Measurements from ENCODE around the gene BMP7. TPM values are rescaled to one million over a fixed set of nuclear protein-coding genes. Genes with fewer than 3 reads are reported as not detected.

The BMP7 gene
- total and polyA plus RNA-seq, 2 of the 13 experiments (the other 11 are each of a cell fraction or from before 2014, with no cell fraction given), result not detected

DNA sequence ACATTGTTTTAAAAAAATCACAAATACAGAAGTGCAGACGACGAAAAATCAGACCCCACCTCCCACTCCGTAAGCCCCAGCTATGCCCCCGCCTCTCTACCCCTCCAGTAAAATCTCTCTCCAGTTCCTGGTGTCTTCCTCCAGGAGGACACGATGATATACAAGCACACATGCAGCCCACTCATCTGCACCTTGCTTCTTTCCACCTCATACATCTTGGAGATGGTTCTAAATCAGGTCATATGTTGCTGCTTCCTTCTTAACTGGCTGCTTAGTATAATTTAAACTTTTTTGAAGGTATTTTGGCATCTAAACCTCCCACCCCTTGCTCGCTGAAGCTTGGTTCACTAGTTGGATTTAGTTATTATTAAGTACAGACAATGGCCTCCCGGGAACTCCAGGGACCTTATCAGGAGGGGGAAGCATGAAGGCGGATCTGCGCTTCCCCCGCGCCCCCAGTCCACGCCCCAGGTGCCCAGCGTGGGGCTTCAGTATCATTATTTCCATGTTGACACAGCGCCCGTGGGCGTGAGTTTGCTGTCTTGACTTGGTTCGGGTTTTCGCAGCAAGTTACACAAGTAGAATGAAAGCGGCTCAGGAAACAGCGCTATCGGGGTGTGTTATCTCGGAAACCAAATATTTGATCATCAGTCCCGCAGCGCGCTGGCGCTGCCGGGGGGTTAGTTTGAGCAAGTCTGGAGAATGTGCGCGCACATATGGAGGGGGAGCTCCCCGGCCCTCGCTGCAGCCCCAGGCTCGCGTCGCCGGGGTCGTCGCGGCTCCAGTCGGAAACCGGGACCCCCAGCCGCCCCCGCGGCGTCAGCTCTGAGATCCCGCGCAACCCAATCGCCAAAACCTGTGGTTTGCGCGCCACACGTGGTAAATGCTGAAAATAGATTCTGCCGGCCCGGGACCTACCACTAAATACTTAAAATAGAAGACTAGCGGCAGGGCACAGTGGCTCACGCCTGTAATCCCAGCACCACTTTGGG, 2.3 kb downstream of the BMP7 start (continued):
- TF ChIP-seq AGO1 (IDR thresholded peaks at IDR 0.05; ENCODE audit: low read depth, low read length, poor library complexity, severe bottlenecking), result no peak
- TF ChIP-seq, protein P1, sequence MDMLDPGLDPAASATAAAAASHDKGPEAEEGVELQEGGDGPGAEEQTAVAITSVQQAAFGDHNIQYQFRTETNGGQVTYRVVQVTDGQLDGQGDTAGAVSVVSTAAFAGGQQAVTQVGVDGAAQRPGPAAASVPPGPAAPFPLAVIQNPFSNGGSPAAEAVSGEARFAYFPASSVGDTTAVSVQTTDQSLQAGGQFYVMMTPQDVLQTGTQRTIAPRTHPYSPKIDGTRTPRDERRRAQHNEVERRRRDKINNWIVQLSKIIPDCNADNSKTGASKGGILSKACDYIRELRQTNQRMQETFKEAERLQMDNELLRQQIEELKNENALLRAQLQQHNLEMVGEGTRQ (IDR thresholded peaks at IDR 0.05; ENCODE audit: low read depth, low read length), result no peak
- TF ChIP-seq, protein P1 (CRISPR knock-in tag; IDR thresholded peaks at IDR 0.05; ENCODE audit: borderline replicate concordance), result no peak
- TF ChIP-seq GLI4 (CRISPR knock-in tag; IDR thresholded peaks at IDR 0.05; ENCODE audit: borderline replicate concordance), result no peak
- TF ChIP-seq, protein P2, sequence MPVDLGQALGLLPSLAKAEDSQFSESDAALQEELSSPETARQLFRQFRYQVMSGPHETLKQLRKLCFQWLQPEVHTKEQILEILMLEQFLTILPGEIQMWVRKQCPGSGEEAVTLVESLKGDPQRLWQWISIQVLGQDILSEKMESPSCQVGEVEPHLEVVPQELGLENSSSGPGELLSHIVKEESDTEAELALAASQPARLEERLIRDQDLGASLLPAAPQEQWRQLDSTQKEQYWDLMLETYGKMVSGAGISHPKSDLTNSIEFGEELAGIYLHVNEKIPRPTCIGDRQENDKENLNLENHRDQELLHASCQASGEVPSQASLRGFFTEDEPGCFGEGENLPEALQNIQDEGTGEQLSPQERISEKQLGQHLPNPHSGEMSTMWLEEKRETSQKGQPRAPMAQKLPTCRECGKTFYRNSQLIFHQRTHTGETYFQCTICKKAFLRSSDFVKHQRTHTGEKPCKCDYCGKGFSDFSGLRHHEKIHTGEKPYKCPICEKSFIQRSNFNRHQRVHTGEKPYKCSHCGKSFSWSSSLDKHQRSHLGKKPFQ (CRISPR knock-in tag; IDR thresholded peaks at IDR 0.05; ENCODE audit: insufficient replicate concordance), result no peak
- TF ChIP-seq ATM (IDR thresholded peaks at IDR 0.05; ENCODE audit: borderline replicate concordance), result no peak
- TF ChIP-seq NAIF1 (CRISPR knock-in tag; IDR thresholded peaks at IDR 0.05; ENCODE audit: borderline replicate concordance), result no peak
- no peak for TF ChIP-seq ISX (CRISPR knock-in tag; conservative IDR thresholded peaks at IDR 0.05)
- no peak for TF ChIP-seq RFX5 (IDR thresholded peaks at IDR 0.05; ENCODE audit: low read depth, low read length)
- TF ChIP-seq, protein P3, sequence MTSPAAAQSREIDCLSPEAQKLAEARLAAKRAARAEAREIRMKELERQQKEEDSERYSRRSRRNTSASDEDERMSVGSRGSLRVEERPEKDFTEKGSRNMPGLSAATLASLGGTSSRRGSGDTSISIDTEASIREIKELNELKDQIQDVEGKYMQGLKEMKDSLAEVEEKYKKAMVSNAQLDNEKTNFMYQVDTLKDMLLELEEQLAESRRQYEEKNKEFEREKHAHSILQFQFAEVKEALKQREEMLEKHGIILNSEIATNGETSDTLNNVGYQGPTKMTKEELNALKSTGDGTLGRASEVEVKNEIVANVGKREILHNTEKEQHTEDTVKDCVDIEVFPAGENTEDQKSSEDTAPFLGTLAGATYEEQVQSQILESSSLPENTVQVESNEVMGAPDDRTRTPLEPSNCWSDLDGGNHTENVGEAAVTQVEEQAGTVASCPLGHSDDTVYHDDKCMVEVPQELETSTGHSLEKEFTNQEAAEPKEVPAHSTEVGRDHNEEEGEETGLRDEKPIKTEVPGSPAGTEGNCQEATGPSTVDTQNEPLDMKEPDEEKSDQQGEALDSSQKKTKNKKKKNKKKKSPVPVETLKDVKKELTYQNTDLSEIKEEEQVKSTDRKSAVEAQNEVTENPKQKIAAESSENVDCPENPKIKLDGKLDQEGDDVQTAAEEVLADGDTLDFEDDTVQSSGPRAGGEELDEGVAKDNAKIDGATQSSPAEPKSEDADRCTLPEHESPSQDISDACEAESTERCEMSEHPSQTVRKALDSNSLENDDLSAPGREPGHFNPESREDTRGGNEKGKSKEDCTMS (CRISPR knock-in tag; conservative IDR thresholded peaks at IDR 0.05), result no peak
- no peak for TF ChIP-seq U2AF2 (IDR thresholded peaks at IDR 0.05; ENCODE audit: low read depth, low read length)
- TF ChIP-seq, protein P4, sequence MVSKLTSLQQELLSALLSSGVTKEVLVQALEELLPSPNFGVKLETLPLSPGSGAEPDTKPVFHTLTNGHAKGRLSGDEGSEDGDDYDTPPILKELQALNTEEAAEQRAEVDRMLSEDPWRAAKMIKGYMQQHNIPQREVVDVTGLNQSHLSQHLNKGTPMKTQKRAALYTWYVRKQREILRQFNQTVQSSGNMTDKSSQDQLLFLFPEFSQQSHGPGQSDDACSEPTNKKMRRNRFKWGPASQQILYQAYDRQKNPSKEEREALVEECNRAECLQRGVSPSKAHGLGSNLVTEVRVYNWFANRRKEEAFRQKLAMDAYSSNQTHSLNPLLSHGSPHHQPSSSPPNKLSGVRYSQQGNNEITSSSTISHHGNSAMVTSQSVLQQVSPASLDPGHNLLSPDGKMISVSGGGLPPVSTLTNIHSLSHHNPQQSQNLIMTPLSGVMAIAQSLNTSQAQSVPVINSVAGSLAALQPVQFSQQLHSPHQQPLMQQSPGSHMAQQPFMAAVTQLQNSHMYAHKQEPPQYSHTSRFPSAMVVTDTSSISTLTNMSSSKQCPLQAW (CRISPR knock-in tag; IDR thresholded peaks at IDR 0.05), result 0 out of 2 replicates have a peak, but pooled peaks have one; percentile 38
- no peak for TF ChIP-seq SMAD3 (CRISPR knock-in tag; IDR thresholded peaks at IDR 0.05)
- 0 out of 2 replicates have a peak, but pooled peaks have one; percentile 33 for TF ChIP-seq ARHGAP35 (CRISPR knock-in tag; IDR thresholded peaks at IDR 0.05; ENCODE audit: borderline replicate concordance)
- no peak for TF ChIP-seq ZNF432 (CRISPR knock-in tag; IDR thresholded peaks at IDR 0.05; ENCODE audit: borderline replicate concordance)
- TF ChIP-seq, protein P5, sequence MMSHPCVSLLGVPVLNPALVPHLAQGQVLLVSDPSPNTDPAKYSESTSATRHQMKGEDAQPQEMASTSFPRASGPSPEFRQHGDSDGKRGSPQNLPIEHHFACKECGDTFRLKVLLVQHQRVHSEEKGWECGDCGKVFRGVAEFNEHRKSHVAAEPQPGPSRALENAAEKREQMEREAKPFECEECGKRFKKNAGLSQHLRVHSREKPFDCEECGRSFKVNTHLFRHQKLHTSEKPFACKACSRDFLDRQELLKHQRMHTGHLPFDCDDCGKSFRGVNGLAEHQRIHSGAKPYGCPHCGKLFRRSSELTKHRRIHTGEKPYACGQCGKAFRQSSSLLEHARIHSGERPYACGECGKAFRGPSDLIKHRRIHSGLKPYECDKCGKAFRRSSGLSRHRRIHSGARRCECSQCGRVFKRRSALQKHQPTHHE (CRISPR knock-in tag; IDR thresholded peaks at IDR 0.05; ENCODE audit: borderline replicate concordance), result no peak
- no peak for TF ChIP-seq ZNF121 (CRISPR knock-in tag; IDR thresholded peaks at IDR 0.05)
- TF ChIP-seq MBNL3 (CRISPR knock-in tag; conservative IDR thresholded peaks at IDR 0.05), result no peak
